ENCODE results near the gene AMBN. TPM values are rescaled to one million over a fixed set of nuclear protein-coding genes. Genes with fewer than 3 reads are reported as not detected.

AMBN gene
- total RNA-seq, 1 donor from 2014 or later, result not detected

DNA sequence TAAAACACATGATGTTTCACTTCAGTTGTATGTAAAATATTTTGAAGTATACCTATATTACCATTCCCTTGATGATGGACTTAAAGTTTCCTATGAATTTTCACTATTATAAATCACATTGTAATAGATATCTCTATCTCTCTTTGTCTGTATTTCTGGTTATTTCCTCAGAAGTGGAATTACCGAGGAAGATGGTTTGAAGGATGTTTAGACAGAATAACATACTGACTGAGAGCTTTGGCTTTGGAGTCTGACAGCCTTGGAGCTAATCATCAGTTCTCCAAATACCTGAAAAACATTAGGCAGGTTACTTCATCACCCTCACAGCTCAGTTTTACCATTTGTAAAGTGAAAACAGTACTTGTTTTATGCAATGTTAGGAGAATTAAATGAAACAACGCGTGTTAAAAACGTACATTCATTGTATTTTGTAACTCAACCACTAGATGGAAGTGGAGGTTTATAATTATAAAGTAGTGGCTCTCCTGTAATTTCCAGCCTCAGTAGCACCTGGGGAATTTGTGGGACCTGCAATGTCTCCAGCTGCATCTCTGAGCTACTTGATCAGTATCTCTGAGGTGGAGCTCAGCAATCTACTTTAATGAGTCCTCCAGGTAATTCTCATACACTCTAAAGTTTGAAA is 59.9 kb downstream of the AMBN start:
- DNase-seq (ENCODE audit: low spot score) (no peak), ATAC-seq (peak; percentile 56)
- intact Hi-C loops (cut with DNase I), result no loop called here

DNA sequence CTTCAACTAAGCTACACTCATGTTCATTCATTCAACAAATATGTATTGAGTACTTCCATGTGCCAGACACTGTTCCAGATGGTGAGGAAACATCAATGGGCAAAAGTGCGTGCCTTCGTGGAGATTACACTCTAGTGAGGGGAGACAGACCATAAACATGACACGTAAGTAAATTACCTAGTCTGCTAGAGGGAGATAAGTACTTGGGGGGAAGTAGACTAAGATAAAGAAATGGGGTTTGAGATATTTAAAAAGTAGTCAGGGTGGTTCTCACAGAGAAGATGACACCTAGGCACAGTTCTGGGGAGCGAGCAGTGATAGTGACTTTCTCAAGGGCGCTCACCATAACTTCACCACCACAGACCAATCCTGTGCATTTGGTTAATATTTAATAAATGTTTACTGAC is 62.6 kb downstream of the AMBN start:
- intact Hi-C loops (cut with DNase I), result no loop called here
- DNase-seq (ENCODE audit: low spot score) (no peak), ATAC-seq (no peak)

Other genes starting within 250 kb of the AMBN start
- not detected for gene SMR3A, start 231.5 kb upstream of the AMBN start, total RNA-seq
- gene SMR3B, start 209.1 kb upstream of the AMBN start, total RNA-seq, result not detected
- not detected for gene OPRPN, start 194.3 kb upstream of the AMBN start, total RNA-seq
- gene MUC7, start 120.1 kb upstream of the AMBN start, total RNA-seq, result not detected
- not detected for gene AMTN, start 73.7 kb upstream of the AMBN start, total RNA-seq
- gene ENAM, start 36.5 kb downstream of the AMBN start, total RNA-seq, result not detected
- gene JCHAIN, start 74.3 kb downstream of the AMBN start, total RNA-seq, result 13.3 TPM
- 21.5 TPM for gene UTP3, start 96.3 kb downstream of the AMBN start, total RNA-seq
- gene RUFY3, start 129.7 kb downstream of the AMBN start, total RNA-seq, result 109 TPM
- 38.9 TPM for gene GRSF1, start 247.6 kb downstream of the AMBN start, total RNA-seq

All from sciatic nerve (tissue), 2 donors.